Sigmoid colon (tissue), 4 donors: ENCODE measurements around the gene CD55.

Source experiments
- CTCF ChIP-seq, 4 experiments: fragments of 450-650 bp in 3 of 4; fragments of 200-600 bp in 1 of 4; IDR thresholded peaks; one replicate each; pipeline ENCODE4 v1.5.1; 2016 to 2019; ENCODE audit warnings: antibody characterized with exemption in 4 of 4, mild to moderate bottlenecking in 3 of 4, moderate library complexity in 2 of 4
- EP300 ChIP-seq, 4 donors: sonication (generic); formaldehyde crosslinking; IDR thresholded peaks; one replicate each; pipeline ENCODE4 v1.6.1; 2017; ENCODE audit warnings: antibody characterized with exemption in 4 of 4
- POLR2A ChIP-seq, 2 donors: fragments of 450-650 bp; IDR thresholded peaks; one replicate each; pipeline ENCODE4 v1.6.1; 2016; ENCODE audit warnings: antibody characterized with exemption in 2 of 2, mild to moderate bottlenecking in 2 of 2, moderate library complexity in 2 of 2
- POLR2AphosphoS5 ChIP-seq, 4 donors: sonication (generic); formaldehyde crosslinking; IDR thresholded peaks; one replicate each; pipeline ENCODE4 v1.6.1; 2017; ENCODE audit warnings: antibody characterized with exemption in 4 of 4

GRCh38 chr1:207336559-207337467 is 15.3 kb downstream of the CD55 start:
- TF ChIP-seq CTCF (IDR thresholded peaks at IDR 0.05): no peak
- no peak for TF ChIP-seq POLR2AphosphoS5 (IDR thresholded peaks at IDR 0.05)
- TF ChIP-seq POLR2A (IDR thresholded peaks at IDR 0.05): no peak
- no peak for TF ChIP-seq EP300 (IDR thresholded peaks at IDR 0.05)
